SU-DHL-6 (cell line): ENCODE results near the gene ACAP2.

ENCODE experiments used
- H2AFZ ChIP-seq: fragments of 200-600 bp; sonication (generic); 2 replicates; pipeline ENCODE4 v1.6.1; 2014; ENCODE audit warnings: low read depth, mild to moderate bottlenecking, moderate library complexity, mixed read lengths, antibody characterized with exemption, low read length; ENCODE audit not compliant: severe bottlenecking
- H3F3A ChIP-seq: fragments of 200-600 bp; shearing (Covaris generic); 2 replicates; pipeline ENCODE4 v1.6.0; 2016; ENCODE audit warnings: antibody characterized with exemption, mild to moderate bottlenecking; ENCODE audit not compliant: insufficient read depth
- H3K27ac ChIP-seq: fragments of 200-600 bp; sonication (generic); 2 replicates; pipeline ENCODE4 v1.5.1; 2016; ENCODE audit warnings: low read depth, mild to moderate bottlenecking, low read length, moderate library complexity, mixed read lengths
- H3K27me3 ChIP-seq: fragments of 200-600 bp; sonication (generic), shearing (Covaris generic); 2 replicates; pipeline ENCODE4 v1.6.0; 2014; ENCODE audit warnings: mild to moderate bottlenecking, low read length
- H3K36me3 ChIP-seq: fragments of 200-600 bp; sonication (generic); 2 replicates; pipeline ENCODE4 v1.6.1; 2014; ENCODE audit warnings: mild to moderate bottlenecking, low read length, mixed read lengths
- H3K4me2 ChIP-seq: fragments of 300-600, 200-600 bp; shearing (Covaris generic), sonication (generic); 2 replicates; pipeline ENCODE4 v1.6.0; 2014; ENCODE audit warnings: low read length, low read depth, mild to moderate bottlenecking; ENCODE audit not compliant: poor library complexity, severe bottlenecking
- H3K4me3 ChIP-seq: fragments of 200-600 bp; sonication (generic); 2 replicates; pipeline ENCODE4 v1.5.1; 2014; ENCODE audit warnings: antibody characterized with exemption, low read length, mild to moderate bottlenecking, mixed read lengths; ENCODE audit not compliant: insufficient read depth, poor library complexity, severe bottlenecking
- H3K79me2 ChIP-seq: fragments of 200-600 bp; sonication (generic); 2 replicates; pipeline ENCODE4 v1.6.1; 2014; ENCODE audit warnings: mild to moderate bottlenecking, low read length, moderate library complexity; ENCODE audit not compliant: insufficient read depth
- H3K9ac ChIP-seq: fragments of 200-600 bp; sonication (generic); 2 replicates; pipeline ENCODE4 v1.7.0; 2014; ENCODE audit warnings: mild to moderate bottlenecking, low read length
- H3K9me2 ChIP-seq: fragments of 200-600 bp; sonication (generic); replicated peaks from 2 replicates; pipeline ENCODE4 v1.6.1; 2014; ENCODE audit warnings: low read length; ENCODE audit not compliant: insufficient read depth
- H3K9me3 ChIP-seq: fragments of 200-600 bp; sonication (generic); 2 replicates; pipeline ENCODE4 v1.6.1; 2014; ENCODE audit warnings: low read length, mixed read lengths; ENCODE audit not compliant: insufficient read depth
- H4K20me1 ChIP-seq: fragments of 200-600 bp; sonication (generic); 2 replicates; pipeline ENCODE4 v1.6.1; 2014; ENCODE audit warnings: low read depth, mild to moderate bottlenecking, antibody characterized with exemption, low read length, moderate library complexity, mixed read lengths
- CTCF ChIP-seq: fragments of 200-600 bp; sonication (generic); IDR thresholded peaks from one replicate; pipeline ENCODE4 v1.5.1; 2017; ENCODE audit warnings: antibody characterized with exemption, mild to moderate bottlenecking, low read length, moderate library complexity; ENCODE audit not compliant: insufficient read depth, poor library complexity, severe bottlenecking
- EZH2phosphoT487 ChIP-seq: fragments of 200-600 bp; sonication (generic), shearing (Covaris generic); conservative IDR thresholded peaks from 2 replicates; pipeline ENCODE4 v1.6.1; 2018; ENCODE audit warnings: mild to moderate bottlenecking, antibody characterized with exemption, low read length, moderate library complexity, mixed read lengths

ACAP2 gene

GRCh38 chr3:195224980-195225580, 217.7 kb downstream of the ACAP2 start:
- Histone ChIP-seq H4K20me1 (no peaks in the 10 kb centered on the region), H3F3A (no peaks in the 10 kb centered on the region), H3K27me3 (no peaks in the 10 kb centered on the region), H3K36me3 (no peaks in the 10 kb centered on the region), H2AFZ (no peak overlapping the region), H3K9ac (no peak overlapping the region), H3K9me3 (no peaks in the 10 kb centered on the region), H3K9me2 (no peaks in the 10 kb centered on the region), H3K4me3 (no peak overlapping the region), H3K27ac (no peak overlapping the region), H3K79me2 (no peaks in the 10 kb centered on the region), H3K4me2 (no peak overlapping the region)
- no peak for TF ChIP-seq EZH2phosphoT487
- no peak for TF ChIP-seq CTCF
